Ovary (tissue), 9 donors: ENCODE data around the gene DNAH6. TPM values are rescaled to one million over a fixed set of nuclear protein-coding genes. Genes with fewer than 3 reads are reported as not detected.

Source experiments
- DNase-seq, 5 donors: peaks; one replicate each; pipeline ENCODE4 v3.0.0-alpha.2; 2019 to 2020
- H3K27ac ChIP-seq, 2 donors: fragments of 200-600 bp; one replicate each; pipeline versions ENCODE4 v1.5.1 to v1.8.0; 2019 to 2022
- H3K27me3 ChIP-seq: fragments of 200-600 bp; one replicate; pipeline ENCODE4 v1.8.0; 2022
- H3K36me3 ChIP-seq: fragments of 200-600 bp; sonication (generic); one replicate; pipeline ENCODE4 v1.5.1; 2019
- H3K4me1 ChIP-seq: one replicate; pipeline ENCODE4 v1.8.1; 2013; ENCODE audit warnings: mild to moderate bottlenecking, moderate library complexity; ENCODE audit not compliant: insufficient read depth
- H3K4me3 ChIP-seq: fragments of 200-600 bp; sonication (generic); one replicate; pipeline ENCODE4 v1.5.1; 2017
- H3K9me3 ChIP-seq, 2 donors: fragments of 200-600 bp in 1 of 2; sonication (generic) in 1 of 2; one replicate each; pipeline versions ENCODE4 v1.5.1 to v1.8.1; 2013 to 2019; ENCODE audit warnings: mild to moderate bottlenecking in 1 of 2, moderate library complexity in 1 of 2
- EP300 ChIP-seq: sonication (generic); formaldehyde crosslinking; IDR thresholded peaks from one replicate; pipeline ENCODE4 v1.6.1; 2017; ENCODE audit warnings: antibody characterized with exemption
- POLR2A ChIP-seq: fragments of 450-650 bp; IDR thresholded peaks from one replicate; pipeline ENCODE4 v1.6.1; 2017; ENCODE audit warnings: antibody characterized with exemption, mild to moderate bottlenecking, moderate library complexity
- WGBS, 3 donors: extraction: QIAGEN DNeasy Blood & Tissue Kit in 1 of 3; methylation state at CpG; one replicate each; pipeline versions ENCODE4 v1.1.5 to v1.1.7; 2013 to 2017; 5-methylcytosine and 5-hydroxymethylcytosine counted together
- intact Hi-C, 4 donors: fragments of 100-400 bp; cut with DNase I; formaldehyde crosslinking; loops; one replicate each; pipeline versions ENCODE4 v1.11.0 to v1.15.1; 2022 to 2023
- polyA plus RNA-seq, 2 donors: library from polyadenylated mRNA; stranded (reverse); fragments of 200-250 nt in 1 of 2; fragments of 350-450 nt in 1 of 2; fragmentation: Illumina TruSeq in 1 of 2; extraction: RNeasy Lipid Tissue Mini Kit (QIAGEN cat#74804) in 1 of 2; gene quantifications; one replicate each; pipeline ENCODE4 v1.2.3, GENCODE V29; 2013 to 2014
- total RNA-seq, 7 donors: library from RNA; depleted of rRNA in 2 of 7; stranded (reverse); fragments of >200 nt in 2 of 7; fragmentation: NEBNext Ultra II Directional in 3 of 7; extraction: Animal tissue kit (Norgen Biotek cat#: 25700) in 3 of 7; gene quantifications; one replicate each; pipeline versions ENCODE4 v1.1.0 to v1.2.4, GENCODE V29; 2016 to 2023
- TF ChIP-seq, protein P1 (sequence below), 3 donors: fragments of 450-650 bp in 2 of 3; fragments of 200-600 bp in 1 of 3; IDR thresholded peaks; one replicate each; pipeline versions ENCODE4 v1.5.1 to v1.8.0; 2016 to 2022; ENCODE audit warnings: antibody characterized with exemption in 3 of 3, mild to moderate bottlenecking in 1 of 3
- donor health status: DM: no; HTN: no; CAD: no; lungs with moderate emphysema.
- donor health status: DM: no; HTN: no; CAD: no.
- donor health status: Bipolar disorder and iron deficiency.
- donor health status: DM: yes; HTN: yes; CAD: no.
- donor health status: DM: no; HTN: no; CAD: no.
- donor health status: DM: yes; HTN: yes; CAD: no.

DNAH6 gene
- total and polyA plus RNA-seq, 9 donors = 0.42 to 14.0 (median 2.4) TPM

DNA sequence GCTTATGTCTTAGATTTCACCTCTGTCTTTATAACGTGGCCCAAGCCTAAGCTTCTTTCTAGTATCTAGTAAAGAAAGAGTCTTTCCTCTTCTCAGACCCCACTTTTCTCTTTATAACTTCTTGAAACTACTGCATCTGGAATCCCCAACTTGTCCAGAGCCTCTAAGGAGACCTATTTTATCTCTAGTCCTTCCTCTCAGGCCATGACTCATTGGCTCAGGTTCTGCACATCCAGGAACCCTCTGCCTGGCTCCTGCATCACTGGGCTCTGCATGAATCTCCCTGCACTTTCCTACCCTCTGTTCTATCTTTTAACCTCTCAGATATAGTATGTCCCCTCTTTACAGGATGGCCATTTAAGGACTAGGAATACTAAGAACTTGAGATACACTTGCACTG, 124.7 kb downstream of the DNAH6 start:
- H3K9me3 ChIP-seq = no peaks in the 10 kb centered on the region
- H3K27ac ChIP-seq = no peak overlapping the region
- no peaks in the 10 kb centered on the region for H3K27me3 ChIP-seq
- H3K36me3 ChIP-seq = no peaks in the 10 kb centered on the region
- H3K4me3 ChIP-seq = no peak overlapping the region
- intact Hi-C loops = no loop called here
- TF ChIP-seq EP300 (no peak), POLR2A (no peak)
- TF ChIP-seq, protein P1, sequence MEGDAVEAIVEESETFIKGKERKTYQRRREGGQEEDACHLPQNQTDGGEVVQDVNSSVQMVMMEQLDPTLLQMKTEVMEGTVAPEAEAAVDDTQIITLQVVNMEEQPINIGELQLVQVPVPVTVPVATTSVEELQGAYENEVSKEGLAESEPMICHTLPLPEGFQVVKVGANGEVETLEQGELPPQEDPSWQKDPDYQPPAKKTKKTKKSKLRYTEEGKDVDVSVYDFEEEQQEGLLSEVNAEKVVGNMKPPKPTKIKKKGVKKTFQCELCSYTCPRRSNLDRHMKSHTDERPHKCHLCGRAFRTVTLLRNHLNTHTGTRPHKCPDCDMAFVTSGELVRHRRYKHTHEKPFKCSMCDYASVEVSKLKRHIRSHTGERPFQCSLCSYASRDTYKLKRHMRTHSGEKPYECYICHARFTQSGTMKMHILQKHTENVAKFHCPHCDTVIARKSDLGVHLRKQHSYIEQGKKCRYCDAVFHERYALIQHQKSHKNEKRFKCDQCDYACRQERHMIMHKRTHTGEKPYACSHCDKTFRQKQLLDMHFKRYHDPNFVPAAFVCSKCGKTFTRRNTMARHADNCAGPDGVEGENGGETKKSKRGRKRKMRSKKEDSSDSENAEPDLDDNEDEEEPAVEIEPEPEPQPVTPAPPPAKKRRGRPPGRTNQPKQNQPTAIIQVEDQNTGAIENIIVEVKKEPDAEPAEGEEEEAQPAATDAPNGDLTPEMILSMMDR (IDR thresholded peaks at IDR 0.05) = no peak
- 92 to 96% (median 94%) methylated on average over 1 of the region's 1 CpG for WGBS, 3 donors
- DNase-seq = no peak
- no peaks in the 10 kb centered on the region for H3K4me1 ChIP-seq

DNA sequence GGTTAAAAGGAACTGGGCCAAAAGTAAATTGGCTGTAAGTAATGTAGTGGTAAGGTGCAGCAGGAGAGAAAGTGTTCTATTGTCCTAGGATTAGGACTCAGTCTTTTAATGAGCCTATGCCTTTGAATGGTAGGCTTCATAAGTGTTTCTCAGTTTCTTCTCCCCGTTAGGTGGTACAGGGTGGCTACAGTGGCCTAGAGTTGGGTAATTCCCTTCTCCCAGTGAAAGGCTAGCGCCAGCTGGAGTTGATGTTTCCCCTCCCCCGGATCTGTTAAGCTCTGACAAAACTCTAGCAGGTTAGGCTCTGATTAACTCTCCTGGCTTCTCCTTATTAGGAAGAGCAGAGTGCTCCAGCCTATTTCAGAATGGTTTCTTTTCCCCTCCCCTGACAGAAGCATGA, 127.7 kb downstream of the DNAH6 start:
- Histone ChIP-seq H3K27me3 (no peaks in the 10 kb centered on the region), H3K27ac (no peak overlapping the region), H3K9me3 (no peaks in the 10 kb centered on the region), H3K36me3 (no peaks in the 10 kb centered on the region), H3K4me1 (no peaks in the 10 kb centered on the region), H3K4me3 (no peak overlapping the region)
- TF ChIP-seq POLR2A = no peak
- TF ChIP-seq EP300 = no peak
- TF ChIP-seq, protein P1 (IDR thresholded peaks at IDR 0.05) = no peak
- 70 to 81% (median 71%) methylated on average over 3 of the region's 3 CpGs for WGBS, 3 donors
- no peak for DNase-seq
- intact Hi-C loops = no loop called here

DNA sequence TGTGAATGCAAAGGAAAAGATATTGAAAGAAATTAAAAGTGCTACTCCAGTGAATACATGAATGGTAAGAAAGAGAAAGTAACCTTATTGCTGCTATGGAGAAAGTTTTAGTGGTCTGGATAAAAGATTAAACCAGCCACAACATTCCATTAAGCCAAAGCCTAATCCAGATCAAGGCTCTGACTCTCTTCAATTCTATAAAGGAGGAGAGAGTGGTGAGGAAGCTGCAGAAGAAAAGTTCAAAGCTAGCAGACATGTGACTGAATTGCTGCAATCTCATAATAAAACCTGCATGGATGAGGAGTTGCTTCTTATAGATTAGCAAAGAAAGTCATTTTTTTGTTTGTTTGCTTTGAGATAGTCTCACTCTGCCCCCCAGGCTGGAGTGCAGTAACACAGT, 130.2 kb downstream of the DNAH6 start:
- TF ChIP-seq, protein P1 (IDR thresholded peaks at IDR 0.05) = no peak
- TF ChIP-seq POLR2A (no peak), EP300 (no peak)
- intact Hi-C loops = no loop called here
- Histone ChIP-seq H3K27me3 (no peaks in the 10 kb centered on the region), H3K4me3 (no peak overlapping the region), H3K27ac (no peak overlapping the region), H3K36me3 (no peaks in the 10 kb centered on the region), H3K9me3 (no peaks in the 10 kb centered on the region), H3K4me1 (no peaks in the 10 kb centered on the region)
- DNase-seq = no peak

DNA sequence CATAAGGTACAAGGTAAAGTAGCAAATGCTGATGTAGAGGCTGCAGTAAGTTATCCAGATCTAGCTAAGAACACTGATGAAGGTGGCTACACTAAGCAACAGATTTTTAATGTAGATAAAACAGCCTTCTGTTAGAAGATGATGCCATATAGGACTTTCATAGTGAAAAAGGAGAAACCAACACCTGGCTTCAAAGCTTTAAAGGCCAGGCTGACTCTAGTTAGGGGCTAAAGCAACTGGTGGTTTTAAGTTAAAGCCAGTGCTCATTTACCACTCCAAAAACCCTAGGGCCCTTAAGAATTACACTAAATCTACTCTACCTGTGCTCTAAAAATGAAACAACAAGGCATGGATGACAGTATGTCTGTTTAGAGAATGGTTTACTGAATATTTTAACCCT, 131.0 kb downstream of the DNAH6 start:
- TF ChIP-seq POLR2A = no peak
- no peak for TF ChIP-seq EP300
- TF ChIP-seq, protein P1 (IDR thresholded peaks at IDR 0.05) = no peak
- Histone ChIP-seq H3K27ac (no peak overlapping the region), H3K9me3 (no peaks in the 10 kb centered on the region), H3K4me3 (no peak overlapping the region), H3K27me3 (no peaks in the 10 kb centered on the region), H3K4me1 (no peaks in the 10 kb centered on the region), H3K36me3 (no peaks in the 10 kb centered on the region)
- intact Hi-C loops = no loop called here
- DNase-seq = no peak

DNA sequence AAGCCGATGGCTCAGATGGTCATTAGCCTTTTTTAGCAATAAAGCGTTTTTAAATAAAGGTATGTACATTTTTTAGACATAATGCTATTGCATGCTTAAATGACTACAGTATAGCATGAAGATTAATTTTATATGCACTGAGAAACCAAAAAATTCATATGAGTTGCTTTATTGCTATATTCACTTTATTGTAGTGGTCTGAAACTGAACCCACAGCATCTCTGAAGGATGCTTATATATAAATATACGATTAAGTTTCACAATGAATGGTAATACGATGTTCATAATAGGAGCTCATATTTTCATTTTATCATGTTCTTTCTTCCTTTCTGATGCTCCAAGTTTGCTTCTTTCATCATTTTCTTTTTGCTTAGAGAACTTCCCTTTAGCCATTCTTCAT, 132.8 kb downstream of the DNAH6 start:
- no peak for TF ChIP-seq EP300
- TF ChIP-seq, protein P1 (IDR thresholded peaks at IDR 0.05) = no peak
- TF ChIP-seq POLR2A = no peak
- 91 to 94% (median 93%) methylated on average over 4 of the region's 4 CpGs for WGBS, 3 donors
- Histone ChIP-seq H3K9me3 (no peaks in the 10 kb centered on the region), H3K4me1 (no peaks in the 10 kb centered on the region), H3K36me3 (no peaks in the 10 kb centered on the region), H3K27ac (no peak overlapping the region), H3K4me3 (no peak overlapping the region), H3K27me3 (no peaks in the 10 kb centered on the region)
- intact Hi-C loops = no loop called here
- no peak for DNase-seq
